Measurements from ENCODE around the gene PPDPF.

DNA sequence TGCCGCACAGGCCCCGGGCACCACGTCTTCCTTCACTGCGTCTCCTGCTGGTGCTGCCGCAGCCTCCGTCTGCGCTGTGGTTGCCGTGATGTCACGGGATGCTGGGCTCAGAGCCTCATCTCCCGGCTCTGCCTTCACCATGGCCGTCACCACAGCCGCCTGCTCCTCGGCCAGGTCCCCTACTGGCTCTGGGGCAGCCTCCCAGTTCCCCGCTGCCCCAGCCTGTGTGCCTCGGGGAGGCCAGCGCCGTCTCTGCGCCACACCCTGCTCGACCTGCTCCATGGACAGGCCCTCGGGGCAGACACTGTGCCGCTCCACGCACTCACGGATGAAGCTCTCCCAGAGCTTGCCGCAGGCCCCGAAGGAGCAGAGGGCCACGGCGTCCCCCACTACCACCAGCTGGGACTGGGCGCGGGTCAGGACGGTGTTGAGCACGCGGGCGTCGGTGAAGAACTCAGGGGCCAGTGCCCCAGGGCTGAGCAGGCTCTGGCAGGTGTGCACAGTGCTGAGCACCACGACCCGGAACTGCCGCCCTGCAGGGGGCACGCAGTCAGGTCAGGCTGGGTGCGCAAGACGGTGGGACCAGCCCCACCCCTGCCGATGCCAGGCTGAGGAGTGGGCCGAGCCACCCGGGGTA is 45.3 kb downstream of the PPDPF start:
- TF ChIP-seq, protein P1, sequence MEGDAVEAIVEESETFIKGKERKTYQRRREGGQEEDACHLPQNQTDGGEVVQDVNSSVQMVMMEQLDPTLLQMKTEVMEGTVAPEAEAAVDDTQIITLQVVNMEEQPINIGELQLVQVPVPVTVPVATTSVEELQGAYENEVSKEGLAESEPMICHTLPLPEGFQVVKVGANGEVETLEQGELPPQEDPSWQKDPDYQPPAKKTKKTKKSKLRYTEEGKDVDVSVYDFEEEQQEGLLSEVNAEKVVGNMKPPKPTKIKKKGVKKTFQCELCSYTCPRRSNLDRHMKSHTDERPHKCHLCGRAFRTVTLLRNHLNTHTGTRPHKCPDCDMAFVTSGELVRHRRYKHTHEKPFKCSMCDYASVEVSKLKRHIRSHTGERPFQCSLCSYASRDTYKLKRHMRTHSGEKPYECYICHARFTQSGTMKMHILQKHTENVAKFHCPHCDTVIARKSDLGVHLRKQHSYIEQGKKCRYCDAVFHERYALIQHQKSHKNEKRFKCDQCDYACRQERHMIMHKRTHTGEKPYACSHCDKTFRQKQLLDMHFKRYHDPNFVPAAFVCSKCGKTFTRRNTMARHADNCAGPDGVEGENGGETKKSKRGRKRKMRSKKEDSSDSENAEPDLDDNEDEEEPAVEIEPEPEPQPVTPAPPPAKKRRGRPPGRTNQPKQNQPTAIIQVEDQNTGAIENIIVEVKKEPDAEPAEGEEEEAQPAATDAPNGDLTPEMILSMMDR (IDR thresholded peaks at IDR 0.05) = no peak
- TF ChIP-seq POLR2A (IDR thresholded peaks at IDR 0.05) = no peak
- no peak for TF ChIP-seq POLR2AphosphoS5 (IDR thresholded peaks at IDR 0.05)
